SKM-1 (cell line): Measurements from ENCODE around the gene IGFN1.

ENCODE experiments used
- DNase-seq: peaks from one replicate; lab custom pipeline; 2025; ENCODE audit not compliant: unreplicated experiment; lab: John Stamatoyannopoulos, UW

The IGFN1 gene

DNA sequence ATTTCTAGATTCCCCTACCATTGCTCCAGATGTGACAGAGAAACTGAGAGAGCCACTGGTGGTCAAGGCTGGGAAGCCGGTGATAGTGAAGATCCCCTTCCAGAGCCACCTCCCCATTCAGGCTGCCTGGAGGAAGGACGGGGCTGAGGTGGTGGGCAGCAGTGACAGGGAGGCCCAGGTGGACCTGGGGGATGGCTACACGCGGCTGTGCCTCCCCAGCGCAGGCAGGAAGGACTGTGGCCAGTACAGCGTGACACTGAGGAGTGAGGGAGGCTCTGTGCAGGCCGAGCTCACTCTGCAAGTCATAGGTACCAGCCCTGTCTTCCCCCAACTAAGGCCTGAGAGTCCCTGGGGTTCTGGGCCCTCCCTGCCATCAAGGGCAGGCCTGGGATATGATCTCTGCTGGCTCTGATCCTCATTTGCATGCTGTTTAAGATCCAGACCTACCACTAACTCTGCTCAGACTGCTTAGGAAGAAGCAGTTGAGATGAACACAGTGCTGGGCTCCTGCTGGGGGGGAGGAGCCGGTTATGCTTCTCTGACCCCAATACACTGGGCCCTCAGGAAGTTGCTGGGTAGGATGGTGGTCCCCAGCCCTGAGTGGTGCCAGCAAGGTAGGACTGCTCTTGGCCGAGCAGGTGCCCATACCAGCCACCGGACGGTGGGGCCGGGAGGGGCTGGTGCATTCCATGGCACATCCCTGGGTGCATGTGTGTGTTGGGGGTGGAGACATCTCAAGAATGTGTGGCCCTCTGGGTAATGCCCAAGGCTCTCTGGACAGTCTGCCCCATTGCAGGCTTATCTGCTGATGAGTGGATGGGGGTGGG, 25.1 kb downstream of the IGFN1 start:
- no peak for DNase-seq

DNA sequence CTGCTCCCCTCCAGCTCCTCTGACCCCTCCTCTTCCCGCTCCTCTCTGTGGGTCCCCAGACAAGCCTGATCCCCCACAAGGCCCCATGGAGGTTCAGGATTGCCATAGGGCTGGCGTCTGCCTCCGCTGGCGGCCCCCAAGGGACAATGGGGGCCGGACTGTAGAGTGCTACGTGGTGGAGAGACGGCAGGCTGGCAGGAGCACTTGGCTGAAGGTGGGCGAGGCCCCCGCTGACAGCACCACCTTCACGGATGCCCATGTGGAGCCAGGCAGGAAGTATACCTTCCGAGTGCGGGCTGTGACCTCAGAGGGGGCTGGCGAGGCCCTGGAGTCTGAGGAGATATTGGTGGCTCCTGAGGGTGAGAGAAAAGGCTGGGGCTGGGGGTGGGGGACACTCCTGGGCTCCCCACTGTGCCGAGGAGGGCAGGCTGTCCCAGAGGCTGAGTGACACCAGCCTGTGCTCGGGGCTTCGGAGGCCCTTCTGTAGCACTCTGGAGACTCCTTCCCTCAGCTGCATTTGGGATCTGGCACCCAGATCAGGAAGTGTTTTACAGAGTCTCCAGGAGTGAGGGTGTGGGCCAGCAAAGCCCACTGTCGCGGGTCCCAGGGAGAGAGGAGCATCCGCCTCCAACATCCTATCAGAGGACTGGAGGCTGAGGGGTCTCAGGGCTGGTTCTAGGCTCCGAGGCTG, 25.9 kb downstream of the IGFN1 start:
- DNase-seq: no peak

DNA sequence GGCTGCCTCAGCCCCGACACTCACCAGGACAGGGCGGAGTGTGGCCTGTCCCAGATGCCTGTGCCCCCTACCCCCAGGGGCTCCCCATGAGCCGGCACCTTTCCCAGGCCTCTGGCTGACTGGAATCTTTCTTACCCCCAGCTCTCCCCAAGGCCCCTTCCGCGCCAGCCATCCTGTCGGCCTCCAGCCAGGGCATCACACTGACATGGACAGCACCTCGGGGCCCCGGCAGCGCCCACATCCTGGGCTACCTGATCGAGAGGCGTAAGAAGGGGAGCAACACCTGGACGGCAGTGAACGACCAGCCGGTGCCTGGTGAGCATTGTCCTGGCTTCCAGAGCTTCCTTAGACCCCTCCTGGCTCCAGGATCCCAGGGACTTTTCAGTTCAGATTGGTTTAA, 26.5 kb downstream of the IGFN1 start:
- DNase-seq: no peak

DNA sequence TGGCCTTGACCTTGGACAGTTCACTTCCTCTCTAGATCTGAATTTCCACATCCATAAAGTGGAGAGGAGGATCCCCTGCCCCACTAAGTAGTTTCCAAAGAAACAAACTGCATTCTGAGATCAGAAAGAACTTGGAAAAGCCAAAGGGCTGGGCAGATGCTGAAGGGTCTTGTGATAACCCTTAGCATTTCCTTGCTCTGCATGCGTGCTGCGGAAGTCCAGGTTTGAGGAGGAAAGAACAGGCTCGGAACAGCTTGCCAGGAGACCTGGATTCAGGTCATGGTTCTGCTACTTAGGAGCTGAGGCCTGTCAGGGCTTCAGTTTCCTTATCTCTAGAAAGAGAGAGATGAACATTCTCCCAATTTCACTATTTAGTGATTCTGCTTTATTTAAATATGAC, 27.2 kb downstream of the IGFN1 start:
- DNase-seq: no peak

DNA sequence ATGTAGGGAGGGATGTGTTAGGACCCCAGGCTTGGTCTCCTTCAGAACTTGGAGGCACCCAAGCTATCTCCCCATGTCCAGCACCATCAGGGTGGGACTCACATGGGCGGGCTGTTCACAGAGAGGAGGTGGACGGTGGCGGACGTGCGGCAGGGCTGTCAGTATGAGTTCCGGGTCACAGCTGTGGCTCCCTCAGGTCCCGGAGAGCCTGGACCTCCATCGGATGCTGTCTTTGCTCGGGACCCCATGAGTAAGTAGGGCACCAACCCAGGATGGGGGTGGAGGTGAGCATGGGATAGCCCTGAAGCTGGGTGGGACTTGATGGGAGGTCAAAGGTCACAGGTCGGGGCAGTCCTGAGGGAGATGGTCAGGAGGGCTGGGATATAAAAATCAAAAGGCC, 27.8 kb downstream of the IGFN1 start:
- no peak for DNase-seq

DNA sequence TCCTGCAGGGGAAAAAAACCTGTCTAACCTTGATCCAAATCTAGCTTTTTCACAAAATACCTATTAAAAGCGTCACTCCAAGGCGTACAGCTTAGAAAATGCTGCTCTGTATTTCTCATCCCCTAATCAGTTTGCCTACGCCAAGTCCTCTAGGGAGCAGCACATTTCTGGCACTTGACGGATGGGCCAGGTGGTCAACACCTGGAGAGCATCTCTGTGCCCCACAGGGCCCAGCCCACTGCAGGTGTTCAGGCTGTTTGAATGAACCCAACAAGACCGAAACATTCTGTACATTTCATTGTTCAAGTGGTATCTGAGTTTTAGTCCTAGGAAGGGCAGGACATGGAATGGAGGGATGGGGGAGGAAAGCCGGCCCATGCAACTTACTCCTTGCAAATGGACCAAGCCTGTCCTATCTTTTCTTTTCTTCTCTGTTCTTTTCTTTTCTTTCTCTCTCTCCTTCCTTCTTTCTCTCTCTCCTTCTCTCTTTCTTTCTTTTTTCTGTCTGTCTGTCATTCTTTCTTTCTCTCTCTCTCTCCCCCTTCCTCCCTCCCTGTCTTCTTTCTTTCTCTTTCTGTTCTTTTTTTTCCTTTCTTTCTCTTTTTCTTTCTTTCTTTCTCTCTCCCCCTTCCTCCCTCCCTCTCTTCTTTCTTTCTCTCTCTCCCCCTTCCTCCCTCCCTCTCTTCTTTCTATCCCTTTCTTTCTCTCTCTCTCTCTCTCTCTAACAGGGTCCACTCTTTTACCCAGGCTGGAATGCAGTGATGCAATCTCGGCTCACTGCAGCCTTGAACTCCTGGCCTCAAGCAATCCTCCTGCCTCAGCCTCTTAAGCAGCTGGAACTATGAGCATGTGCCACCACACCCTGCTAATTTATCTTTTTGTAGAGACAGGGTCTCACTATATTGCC, 29.1 kb downstream of the IGFN1 start:
- DNase-seq: no peak

DNA sequence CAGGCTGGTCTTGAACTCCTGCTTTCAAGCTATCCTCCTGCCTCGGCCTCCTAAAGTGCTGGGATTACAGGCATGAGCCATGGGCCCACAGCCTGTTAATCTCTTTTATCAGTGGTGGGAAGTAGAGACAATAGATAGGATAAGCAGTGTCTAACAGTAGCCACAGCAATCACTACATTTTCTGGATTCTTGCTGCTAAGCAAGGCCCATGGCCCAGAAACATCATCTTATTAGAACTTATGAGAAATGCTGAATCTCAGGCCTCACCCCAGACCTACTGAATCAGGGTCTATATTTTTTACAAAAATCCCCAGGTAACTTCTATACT, 29.7 kb downstream of the IGFN1 start:
- no peak for DNase-seq

DNA sequence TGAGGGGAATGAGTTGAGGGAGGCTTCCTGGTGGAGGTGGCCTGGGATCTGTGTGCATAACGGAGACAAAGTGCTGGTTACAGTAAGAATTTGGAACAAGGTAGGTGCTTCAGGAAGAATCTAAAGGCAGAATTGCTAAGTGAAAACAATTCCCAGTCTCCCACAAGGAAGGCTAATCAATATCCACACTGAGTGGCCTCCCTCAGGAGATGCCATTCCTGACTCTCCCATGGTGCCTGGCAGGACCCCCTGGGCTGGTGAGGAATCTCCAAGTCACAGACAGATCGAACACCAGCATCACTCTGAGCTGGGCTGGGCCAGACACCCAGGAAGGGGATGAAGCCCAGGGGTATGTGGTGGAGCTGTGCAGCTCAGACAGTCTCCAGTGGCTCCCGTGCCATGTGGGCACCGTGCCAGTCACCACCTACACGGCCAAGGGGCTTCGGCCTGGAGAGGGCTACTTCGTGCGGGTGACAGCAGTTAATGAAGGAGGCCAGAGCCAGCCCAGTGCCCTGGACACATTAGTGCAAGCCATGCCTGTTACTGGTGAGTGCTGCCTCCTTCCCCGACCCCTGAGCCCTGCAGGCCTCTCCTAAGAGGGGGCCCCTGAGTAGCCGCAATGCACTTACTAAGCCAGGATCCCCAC, 30.7 kb downstream of the IGFN1 start:
- DNase-seq: no peak

DNA sequence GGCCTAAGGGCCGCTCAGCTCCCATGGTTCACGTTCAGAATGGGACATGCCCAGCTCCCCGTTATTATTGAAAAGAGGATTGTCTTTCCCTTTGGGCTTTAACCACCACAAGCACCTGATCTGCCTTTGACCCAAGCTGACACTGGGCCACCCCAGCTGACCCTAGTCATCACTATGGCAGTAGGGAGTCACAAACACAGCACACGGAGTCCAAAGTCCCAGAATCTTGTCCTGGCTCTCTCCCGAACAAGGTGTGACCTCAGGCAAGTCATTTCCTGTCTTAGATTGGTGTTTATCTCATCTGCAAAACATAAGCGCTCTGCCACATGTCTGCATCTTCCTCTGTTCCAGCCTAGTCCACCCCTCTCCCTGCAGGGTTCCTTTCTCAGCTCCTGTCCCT, 31.5 kb downstream of the IGFN1 start:
- DNase-seq: no peak

DNA sequence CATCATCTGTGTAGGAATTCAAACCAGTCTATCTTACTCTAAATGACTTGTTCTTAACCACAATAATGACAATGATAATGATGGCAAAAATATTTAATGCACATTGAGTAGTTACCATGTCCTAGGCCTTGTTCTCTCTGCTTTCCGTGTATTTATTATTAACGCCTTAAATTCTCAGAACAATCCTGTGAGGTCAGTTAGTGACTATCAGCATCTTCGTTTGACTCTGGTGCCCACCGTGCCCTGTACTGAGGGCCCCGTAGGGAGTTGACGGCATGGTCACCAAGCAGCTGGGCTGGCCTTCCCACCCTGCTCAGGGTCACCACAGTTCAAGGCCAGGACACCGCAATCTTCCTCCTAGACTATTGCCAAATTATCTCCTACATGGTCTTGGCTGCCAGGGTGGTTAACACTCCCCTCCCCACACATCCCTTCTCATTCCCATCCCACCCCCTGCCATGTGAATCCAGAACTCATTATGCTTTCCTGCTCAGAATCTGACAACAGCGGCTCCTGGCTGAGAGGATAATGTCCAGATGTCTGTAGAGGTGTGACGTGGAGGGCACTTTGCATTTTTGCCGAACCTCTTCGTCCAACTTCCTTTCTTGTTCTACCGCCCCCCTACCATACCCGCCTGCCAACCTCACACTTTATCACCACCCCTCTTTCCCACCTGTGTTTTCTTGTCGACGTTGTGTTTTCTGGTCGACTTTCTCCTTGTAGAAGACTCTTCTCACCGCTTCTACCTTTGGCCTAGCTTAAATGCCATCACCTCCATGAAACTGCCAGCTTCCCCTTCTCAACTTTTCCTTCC, 33.4 kb downstream of the IGFN1 start:
- no peak for DNase-seq

DNA sequence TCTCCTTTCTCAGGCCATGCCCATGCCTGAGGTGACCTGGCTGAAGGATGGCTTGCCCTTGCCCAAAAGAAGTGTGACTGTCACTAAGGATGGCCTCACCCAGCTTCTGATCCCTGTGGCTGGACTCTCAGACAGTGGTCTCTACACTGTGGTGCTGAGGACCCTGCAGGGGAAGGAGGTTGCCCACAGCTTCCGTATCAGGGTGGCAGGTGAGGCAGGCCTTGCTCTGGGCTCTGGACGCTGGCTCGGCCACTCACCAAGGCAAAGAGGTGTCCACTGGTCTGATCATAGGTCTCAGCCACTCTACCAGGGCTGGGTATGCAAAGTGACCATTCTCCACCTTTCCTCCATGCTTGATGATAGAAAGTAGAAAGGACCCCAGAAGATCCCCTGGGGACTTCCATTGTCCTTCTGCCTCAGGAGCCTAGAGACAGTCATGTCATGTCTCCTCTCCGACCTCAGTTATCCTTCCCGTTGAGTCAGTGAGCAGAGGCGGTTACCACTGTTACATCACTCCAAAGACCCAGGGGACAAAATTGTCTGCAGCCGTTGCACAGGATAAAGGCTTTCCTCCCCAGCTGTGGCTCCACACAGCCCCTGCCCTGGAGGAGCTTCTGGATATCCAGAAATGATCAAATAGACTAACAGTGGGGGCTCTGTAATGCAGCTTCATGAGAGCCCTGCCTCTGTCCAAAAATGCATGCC, 34.2 kb downstream of the IGFN1 start:
- DNase-seq: peak; percentile 14

DNA sequence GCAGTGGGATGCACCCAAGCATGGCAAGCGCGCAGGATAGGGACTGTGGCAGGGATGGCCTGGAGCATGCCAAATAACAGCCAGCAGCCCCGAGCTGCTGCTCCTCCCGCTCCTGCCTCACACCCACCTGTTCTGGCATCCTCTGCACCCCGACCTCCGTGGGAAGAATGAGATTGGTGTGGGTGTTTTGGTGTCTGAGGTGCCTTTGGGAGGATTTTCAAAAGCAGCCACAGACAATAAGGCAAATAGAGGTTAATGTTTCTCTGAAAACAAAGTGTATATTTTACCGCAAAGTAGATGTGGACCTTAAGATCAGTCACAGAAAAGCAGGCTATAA, 35.5 kb downstream of the IGFN1 start:
- DNase-seq: no peak

DNA sequence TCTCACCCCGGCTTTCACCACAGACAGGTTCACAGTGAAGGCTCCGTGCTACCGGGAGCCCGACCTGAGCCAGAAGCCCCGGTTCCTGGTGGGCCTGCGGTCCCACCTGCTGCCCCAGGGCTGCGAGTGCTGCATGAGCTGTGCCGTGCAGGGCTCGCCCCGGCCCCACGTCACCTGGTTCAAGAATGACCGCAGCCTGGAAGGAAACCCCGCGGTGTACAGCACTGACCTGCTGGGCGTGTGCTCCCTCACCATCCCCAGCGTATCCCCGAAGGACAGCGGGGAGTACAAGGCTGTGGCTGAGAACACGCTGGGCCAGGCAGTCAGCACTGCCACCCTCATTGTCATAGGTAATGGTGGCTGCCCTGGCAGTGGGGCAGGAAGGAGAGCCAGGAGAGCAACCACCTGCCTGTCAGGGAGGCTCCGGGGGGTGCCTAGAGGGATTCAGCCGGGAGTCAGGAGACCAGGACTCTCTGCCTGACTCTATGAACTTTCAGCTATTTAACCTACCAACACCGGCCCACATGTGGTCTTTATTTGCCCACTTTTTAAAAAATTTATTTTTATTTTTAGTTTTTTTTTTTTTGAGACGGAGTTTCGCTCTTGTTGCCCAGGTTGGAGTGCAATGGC, 36.4 kb downstream of the IGFN1 start:
- DNase-seq: no peak

DNA sequence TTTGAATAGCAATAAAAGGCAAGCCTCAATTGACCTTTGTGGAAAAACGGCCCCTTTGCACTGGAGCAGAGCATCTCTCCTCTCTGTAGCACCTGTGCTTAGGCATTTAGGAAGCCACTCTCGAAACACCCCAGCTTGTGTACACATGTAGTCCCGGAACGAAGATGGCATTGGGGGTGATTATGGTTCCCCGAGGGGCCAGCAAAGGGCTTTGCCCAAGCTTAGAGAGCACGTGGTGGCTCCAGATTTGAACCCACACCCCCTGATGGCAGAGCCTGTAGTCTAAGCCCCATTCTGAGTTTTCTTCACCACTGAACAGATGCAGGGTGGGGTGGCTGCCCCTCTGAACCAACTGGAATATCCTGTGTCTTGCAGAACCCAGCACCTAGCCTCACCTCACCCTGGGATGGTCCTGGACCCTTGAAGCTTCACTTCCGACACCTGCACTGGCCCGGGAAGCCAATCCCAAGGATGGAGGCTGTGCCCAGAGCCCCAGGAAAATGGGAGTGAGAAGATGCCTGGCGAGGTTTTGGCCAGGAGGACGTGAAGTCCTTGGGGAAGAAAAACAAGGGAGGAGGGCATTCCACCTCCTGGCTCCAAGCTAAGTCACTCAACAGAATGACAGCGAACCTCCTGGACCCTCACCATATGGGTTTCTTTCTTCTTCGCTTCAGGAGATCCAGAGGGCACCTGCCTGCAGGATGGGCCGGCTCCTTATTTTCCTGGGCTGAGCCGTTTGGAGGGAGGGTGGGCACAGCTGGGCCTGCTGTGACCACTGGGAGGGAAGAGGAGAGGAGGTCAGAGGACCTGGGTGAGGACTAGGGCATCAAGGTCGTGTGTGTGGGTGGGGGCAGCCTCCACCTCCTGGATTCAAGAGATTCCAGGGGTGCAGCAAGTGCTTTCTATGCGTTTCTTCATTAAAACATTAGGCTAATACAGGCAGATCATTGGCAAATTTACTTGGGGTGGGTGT, 37.7 kb downstream of the IGFN1 start:
- DNase-seq: no peak

DNA sequence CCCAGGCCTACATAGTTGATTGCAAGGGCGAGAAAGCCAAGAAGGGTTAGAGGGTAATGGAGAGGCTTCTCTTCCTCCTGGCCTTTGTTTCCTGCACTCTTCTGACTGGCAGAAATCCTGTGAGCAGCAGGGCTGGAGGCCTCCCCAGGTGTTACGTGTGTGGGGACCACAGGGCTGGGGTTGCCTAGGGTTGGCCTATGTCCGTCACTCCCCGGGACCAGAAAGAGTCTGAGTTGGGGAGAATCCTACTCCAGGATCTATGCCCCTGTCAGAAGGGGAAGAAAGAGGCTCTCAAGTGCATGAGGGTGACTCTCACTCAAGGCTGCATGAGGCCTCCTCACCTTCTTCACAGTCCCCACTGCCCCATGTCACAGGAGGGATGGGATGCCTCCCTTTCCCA, 38.5 kb downstream of the IGFN1 start:
- no peak for DNase-seq

DNA sequence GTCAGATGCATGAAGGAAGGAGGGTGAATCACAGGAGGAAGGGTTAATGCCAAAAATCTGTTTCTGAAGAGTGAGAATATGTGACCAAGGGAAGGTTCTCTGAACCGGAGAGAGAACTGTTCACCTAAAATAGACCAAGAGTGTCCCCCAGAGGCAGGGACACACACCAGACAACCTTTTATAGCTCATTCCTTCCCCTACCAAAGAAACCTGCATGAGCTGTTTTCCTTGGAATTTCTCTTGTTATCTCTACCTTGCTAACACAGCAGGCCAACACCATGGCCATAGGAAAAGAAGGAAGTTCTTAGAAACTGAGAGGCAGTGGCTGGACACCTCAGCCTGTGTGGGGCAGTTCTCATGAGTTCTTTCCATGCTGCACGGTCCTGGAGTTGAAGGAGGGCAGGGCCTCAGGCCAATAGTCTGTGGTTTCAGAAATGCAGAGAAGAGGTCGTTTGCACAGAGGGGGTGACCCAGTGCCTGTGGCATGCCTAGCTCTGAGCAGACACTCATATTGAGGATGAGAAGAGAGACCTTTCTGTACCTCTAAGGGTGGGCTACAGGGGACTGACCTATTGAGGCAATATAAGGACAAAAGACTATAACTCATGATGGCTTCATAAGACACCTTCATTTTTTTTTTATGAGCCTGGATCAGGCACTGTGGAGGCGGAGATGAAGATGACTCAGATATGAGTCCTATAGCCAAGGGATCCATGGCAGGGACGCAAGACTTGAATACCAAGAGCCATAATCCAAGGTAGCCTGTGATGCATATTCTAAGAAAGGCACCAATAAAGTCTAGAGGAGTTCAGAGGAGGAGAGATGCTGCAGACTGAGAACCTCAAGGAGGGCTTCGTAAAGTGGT, 39.4 kb downstream of the IGFN1 start:
- DNase-seq: no peak

DNA sequence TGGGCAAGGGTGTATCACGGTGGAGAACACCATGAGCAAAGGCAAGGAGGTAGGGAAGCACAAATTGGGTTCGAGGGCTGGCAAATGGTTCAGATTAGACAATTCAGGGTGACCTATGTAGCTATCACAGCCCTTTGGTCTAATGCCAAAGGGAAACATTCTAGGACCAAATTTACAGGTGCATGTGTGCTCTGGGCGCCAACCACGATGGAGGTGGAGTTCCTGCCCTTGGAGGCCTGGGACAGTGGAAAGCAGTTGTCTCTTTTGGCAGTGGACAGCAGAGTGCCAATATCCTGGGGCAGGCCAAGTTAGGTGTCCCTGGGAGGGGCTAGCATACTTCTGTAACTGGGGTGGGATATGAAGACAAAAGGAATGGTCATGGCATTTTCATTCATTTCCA, 40.1 kb downstream of the IGFN1 start:
- no peak for DNase-seq
